Endothelial cell of umbilical vein (primary cell): ENCODE results near the gene CELA1. TPM values are rescaled to one million over a fixed set of nuclear protein-coding genes. Genes with fewer than 3 reads are reported as not detected.

ENCODE experiments used
- BruUV-seq: library from RNA; stranded (reverse); fragments of 400-500 nt; replicated peaks from 2 replicates; lab custom pipeline; 2021; lab: Mats Ljungman, UMichigan
- CTCF ChIA-PET: fragments of 300-600, 350-600 bp; sonication (Branson Sonifier 250); formaldehyde crosslinking; loops from one replicate; lab custom pipeline; 2021; ENCODE audit warnings: antibody characterized with exemption, inconsistent platforms; lab: Charles Lee
- POLR2A ChIA-PET: fragments of 300-600, 350-600 bp; sonication (Branson Sonifier 250); formaldehyde crosslinking; loops from one replicate; lab custom pipeline; 2021; ENCODE audit warnings: antibody characterized with exemption, inconsistent platforms; lab: Charles Lee
- DNase-seq: peaks from one replicate; pipeline ENCODE4 v3.0.0-alpha.2; 2011; ENCODE audit warnings: low read depth, low spot score
- FAIRE-seq: peaks from 2 replicates; lab custom pipeline; 2011; peaks lifted over from hg19 to GRCh38; lab: Jason Lieb, UNC
- H2AFZ ChIP-seq: 2 replicates; pipeline ENCODE4 v1.6.0; 2012; ENCODE audit warnings: low read depth, low read length, control low read depth, inconsistent platforms
- H3K27ac ChIP-seq: 2 replicates; pipeline ENCODE4 v1.5.1; 2011; ENCODE audit warnings: low read depth, mild to moderate bottlenecking, control low read depth, low read length, moderate library complexity; ENCODE audit not compliant: insufficient read depth
- H3K27me3 ChIP-seq, 2 experiments: 2 replicates each; pipeline versions ENCODE4 v1.6.0 to v1.6.1; 2011; ENCODE audit warnings: low read length in 2 of 2, mixed read lengths in 1 of 2; ENCODE audit not compliant: control insufficient read depth in 2 of 2, insufficient read depth in 2 of 2
- H3K36me3 ChIP-seq, 2 experiments: 2 replicates in 1 of 2; 3 replicates in 1 of 2; pipeline ENCODE4 v1.5.1; 2011; ENCODE audit warnings: low read length in 2 of 2, mild to moderate bottlenecking in 1 of 2, moderate library complexity in 1 of 2; ENCODE audit not compliant: control insufficient read depth in 2 of 2, insufficient read depth in 2 of 2; ENCODE audit errors: extremely low read depth in 1 of 2
- H3K4me1 ChIP-seq: 3 replicates; pipeline ENCODE4 v1.5.1; 2011; ENCODE audit warnings: mild to moderate bottlenecking, low read length; ENCODE audit not compliant: control insufficient read depth, insufficient read depth; ENCODE audit errors: extremely low read depth
- H3K4me2 ChIP-seq: 2 replicates; pipeline ENCODE4 v1.6.1; 2011; ENCODE audit warnings: low read length, control low read depth, mixed read lengths; ENCODE audit not compliant: insufficient read depth
- H3K4me3 ChIP-seq, 3 experiments: fragments of 200-600 bp in 1 of 3; sonication (generic), shearing (Covaris generic) in 1 of 3; replicated peaks in 1 of 3; 2 replicates each; pipeline ENCODE4 v1.5.1; 2011 to 2016; ENCODE audit warnings: control low read depth in 3 of 3, low read length in 3 of 3, mild to moderate bottlenecking in 2 of 3, inconsistent platforms in 1 of 3, low read depth in 1 of 3, moderate library complexity in 1 of 3; ENCODE audit not compliant: insufficient read depth in 1 of 3
- H3K79me2 ChIP-seq: 2 replicates; pipeline ENCODE4 v1.6.0; 2012; ENCODE audit warnings: low read length, inconsistent platforms; ENCODE audit not compliant: control insufficient read depth, insufficient read depth
- H3K9ac ChIP-seq: replicated peaks from 2 replicates; pipeline ENCODE3; 2011; ENCODE audit warnings: low read length, control low read depth; ENCODE audit not compliant: insufficient read depth; ENCODE audit errors: extremely low read depth
- H3K9me1 ChIP-seq: replicated peaks from 3 replicates; pipeline ENCODE4 v1.6.0; 2011; ENCODE audit warnings: mild to moderate bottlenecking, low read length; ENCODE audit not compliant: control insufficient read depth, insufficient read depth; ENCODE audit errors: extremely low read depth
- H3K9me3 ChIP-seq: replicated peaks from 2 replicates; pipeline ENCODE4 v1.5.1; 2012; ENCODE audit warnings: low read length, inconsistent platforms; ENCODE audit not compliant: control insufficient read depth, insufficient read depth
- H4K20me1 ChIP-seq: replicated peaks from 2 replicates; pipeline ENCODE3; 2011; ENCODE audit warnings: mild to moderate bottlenecking, low read length; ENCODE audit not compliant: control insufficient read depth, insufficient read depth; ENCODE audit errors: extremely low read depth
- CTCF ChIP-seq, 2 donors: IDR thresholded peaks; 1 replicate in 1 of 2; 2 replicates in 1 of 2; pipeline ENCODE4 v1.5.1; 2011; ENCODE audit warnings: low read length in 2 of 2, mild to moderate bottlenecking in 2 of 2, moderate library complexity in 2 of 2, control low read depth in 1 of 2, inconsistent platforms in 1 of 2, low read depth in 1 of 2; ENCODE audit not compliant: insufficient read depth in 1 of 2; ENCODE audit errors: extremely low read depth in 1 of 2
- EZH2 ChIP-seq: IDR thresholded peaks from 2 replicates; pipeline ENCODE4 v1.6.1; 2012; ENCODE audit warnings: borderline replicate concordance, low read depth, mild to moderate bottlenecking, moderate library complexity, low read length, inconsistent platforms; ENCODE audit not compliant: severe bottlenecking
- FOS ChIP-seq: IDR thresholded peaks from 2 replicates; pipeline ENCODE4 v1.6.1; 2011; ENCODE audit warnings: mild to moderate bottlenecking, low read length, moderate library complexity, borderline replicate concordance; ENCODE audit not compliant: insufficient read depth
- GATA2 ChIP-seq: IDR thresholded peaks from 2 replicates; pipeline ENCODE4 v1.7.0; 2011; ENCODE audit warnings: low read depth, mild to moderate bottlenecking, moderate library complexity, mixed read lengths, low read length; ENCODE audit not compliant: insufficient read length, insufficient read depth
- JUN ChIP-seq: IDR thresholded peaks from 2 replicates; pipeline ENCODE4 v1.6.1; 2011; ENCODE audit warnings: borderline replicate concordance, low read depth; ENCODE audit not compliant: insufficient read length, insufficient read depth
- MAX ChIP-seq: IDR thresholded peaks from 2 replicates; pipeline ENCODE4 v1.6.1; 2011; ENCODE audit not compliant: insufficient read depth, insufficient read length
- MYC ChIP-seq: IDR thresholded peaks from one replicate; pipeline ENCODE4 v1.6.1; 2011; ENCODE audit warnings: mild to moderate bottlenecking, low read depth, low read length
- POLR2A ChIP-seq: IDR thresholded peaks from 2 replicates; pipeline ENCODE4 v1.6.1; 2012; ENCODE audit warnings: low read depth, mild to moderate bottlenecking, control low read depth, low read length
- POLR2AphosphoS5 ChIP-seq: IDR thresholded peaks from 2 replicates; pipeline ENCODE4 v1.6.1; 2012; ENCODE audit warnings: low read depth, mild to moderate bottlenecking, control low read depth, low read length, moderate library complexity; ENCODE audit not compliant: insufficient read depth
- dilution Hi-C: fragments of 300-500 bp; cut with MboI; formaldehyde crosslinking; loops from one replicate; pipeline ENCODE4 v1.15.0; 2019; ENCODE audit warnings: low sequenced_read_pairs; ENCODE audit not compliant: extremely low pct_ligation_motif_present
- intact Hi-C: fragments of 100-400 bp; cut with micrococcal nuclease; formaldehyde crosslinking; loops from one replicate; pipeline ENCODE4 v1.10.0; 2022
- polyA plus RNA-seq, 4 experiments: library from polyadenylated mRNA; depleted of rRNA in 3 of 4; stranded (reverse) in 3 of 4; unstranded in 1 of 4; fragments of >200 nt; gene quantifications; 2 replicates each; pipeline versions ENCODE4 v1.2.1 to v1.2.3, GENCODE V29; 2011 to 2012; ENCODE audit warnings: missing spikeins in 1 of 4
- total RNA-seq: library from RNA; stranded (reverse); gene quantifications from 2 replicates; pipeline ENCODE4 v1.2.3, GENCODE V29; 2021

The CELA1 gene
- total and polyA plus RNA-seq, 2 donors (not counting 3 experiments of a cell fraction or from before 2014, with no cell fraction given) = not detected

- ChIA-PET CTCF (interaction anchor here (1.1 kb wide), 1 partner anchor 17 kb away, joined by 3 read pairs; no protein-coding TSS in a partner anchor), POLR2A (no interaction called here)
- Histone ChIP-seq H3K4me3 (no peak within 1 kb of the TSS), H3K9ac (no peak within 1 kb of the TSS), H4K20me1 (no peaks in the 10 kb centered on the region), H2AFZ (no peak within 1 kb of the TSS), H3K4me1 (no peaks in the 10 kb centered on the region), H3K79me2 (no peaks in the 10 kb centered on the region), H3K36me3 (no peaks in the 10 kb centered on the region), H3K27me3 (peaks cover 0 to 2% of the 10 kb centered on the region in 2 experiments), H3K4me2 (no peak within 1 kb of the TSS), H3K9me3 (no peaks in the 10 kb centered on the region), H3K9me1 (no peaks in the 10 kb centered on the region), H3K27ac (no peak within 1 kb of the TSS)
- dilution Hi-C loops (no loop called here), intact Hi-C loops (no loop called here)
- DNase-seq (no peak), FAIRE-seq (no peak)
- BruUV-seq = no TSS peak
- TF ChIP-seq POLR2AphosphoS5 (no peak), MYC (no peak), EZH2 (no peak), MAX (no peak), FOS (no peak), CTCF (IDR thresholded peaks at IDR 0.05; ENCODE audit: extremely low read depth in 1 of 2, insufficient read depth in 1 of 2, low read depth in 1 of 2, low read length in 2 of 2) (no peak), GATA2 (no peak), POLR2A (no peak), JUN (no peak)
Measured at GRCh38 chr12:51323966-51324895, 22.2 kb downstream of the CELA1 start, which contains the start of gene BIN2. BIN2 (minus strand) TSS chr12:51324174; CDS start chr12:51324102, 72 bp downstream.
